A549 (cell line): ENCODE data around the gene TEDC1. TPM values are rescaled to one million over a fixed set of nuclear protein-coding genes. Genes with fewer than 3 reads are reported as not detected.
A peak's percentile ranks its signal among the peaks of the same experiment; 100 is the strongest.

ENCODE experiments used
- ATAC-seq, 2 experiments: fragments of 200-7000 bp in 1 of 2; fragments of >200 bp in 1 of 2; cut with Nextera tagmentation in 1 of 2; cut with Tn5 transposase in 1 of 2; 3 replicates each; pipeline versions ENCODE4 v1.8.0 to v1.9.1; 2018 to 2020; ENCODE audit warnings: mild to moderate bottlenecking in 1 of 2, moderate library complexity in 1 of 2
- CTCF ChIA-PET: fragments of 300-600 bp; sonication (Branson Sonifier 250); formaldehyde crosslinking; extraction: SDS; loops from one replicate; lab custom pipeline; 2021; ENCODE audit warnings: antibody characterized with exemption, inconsistent platforms; lab: Yijun Ruan, JAX
- POLR2A ChIA-PET: fragments of 350-600 bp; formaldehyde crosslinking; extraction: SDS; loops from one replicate; lab custom pipeline; 2021; ENCODE audit warnings: antibody characterized with exemption, inconsistent platforms; lab: Yijun Ruan, JAX
- DNase-seq, 2 experiments: peaks; one replicate each; pipeline versions ENCODE4 v3.0.0 to v3.0.0-alpha.2; 2011 to 2016; ENCODE audit warnings: low read depth in 1 of 2, low spot score in 1 of 2
- FAIRE-seq: peaks from 2 replicates; lab custom pipeline; 2011; peaks lifted over from hg19 to GRCh38; lab: Jason Lieb, UNC
- H3K27ac ChIP-seq, 2 experiments: fragments of >200 bp; sonication (Bioruptor Twin); formaldehyde crosslinking; 3 replicates each; pipeline ENCODE4 v1.5.1; 2016 to 2017
- H3K4me1 ChIP-seq: fragments of >200 bp; sonication (Bioruptor Twin); formaldehyde crosslinking; 3 replicates; pipeline ENCODE4 v1.6.1; 2016
- H3K4me2 ChIP-seq: fragments of >200 bp; sonication (Bioruptor Twin); formaldehyde crosslinking; 3 replicates; pipeline ENCODE4 v1.6.1; 2016
- H3K4me3 ChIP-seq: fragments of >200 bp; sonication (Bioruptor Twin); formaldehyde crosslinking; 3 replicates; pipeline ENCODE4 v1.5.1; 2016
- H3K9me3 ChIP-seq: fragments of >200 bp; sonication (Bioruptor Twin); formaldehyde crosslinking; 3 replicates; pipeline ENCODE4 v1.6.1; 2016
- BCL3 ChIP-seq: fragments of >200 bp; sonication (Bioruptor Twin); formaldehyde crosslinking; IDR thresholded peaks from 3 replicates; pipeline ENCODE4 v1.6.1; 2016
- CBX2 ChIP-seq: fragments of 200-600 bp; sonication (generic); IDR thresholded peaks from 2 replicates; pipeline ENCODE4 v1.6.1; 2016; ENCODE audit warnings: low read depth, mild to moderate bottlenecking, borderline replicate concordance
- CBX8 ChIP-seq: fragments of 200-600 bp; sonication (generic); IDR thresholded peaks from 2 replicates; pipeline ENCODE4 v1.6.1; 2016
- CHD2 ChIP-seq: fragments of 150-350 bp; IDR thresholded peaks from 2 replicates; pipeline ENCODE4 v1.6.1; 2014; ENCODE audit warnings: low read length; ENCODE audit not compliant: partially characterized antibody
- CTCF ChIP-seq: fragments of >200 bp; sonication (Bioruptor Twin); formaldehyde crosslinking; IDR thresholded peaks from 3 replicates; pipeline ENCODE4 v1.5.1; 2016
- EHMT2 ChIP-seq: fragments of 200-600 bp; sonication (generic); IDR thresholded peaks from 2 replicates; pipeline ENCODE4 v1.6.1; 2016; ENCODE audit warnings: antibody characterized with exemption, low read depth, mild to moderate bottlenecking, moderate library complexity
- EP300 ChIP-seq, 2 experiments: fragments of >200 bp; sonication (Bioruptor Twin); formaldehyde crosslinking; IDR thresholded peaks; 2 replicates in 1 of 2; 3 replicates in 1 of 2; pipeline ENCODE4 v1.6.1; 2016 to 2017
- GATA3 ChIP-seq: IDR thresholded peaks from 2 replicates; pipeline ENCODE4 v1.6.1; 2012; ENCODE audit warnings: borderline replicate concordance
- HDAC2 ChIP-seq: fragments of 200-600 bp; sonication (generic); IDR thresholded peaks from 2 replicates; pipeline ENCODE4 v1.6.1; 2016
- HMGXB4 ChIP-seq: fragments of 250-450 bp; sonication (Bioruptor Pico); IDR thresholded peaks from 2 replicates; pipeline ENCODE4 v1.5.0; 2021; ENCODE audit warnings: mild to moderate bottlenecking, moderate library complexity, borderline replicate concordance
- JUN ChIP-seq, 2 experiments: fragments of >200 bp; sonication (Bioruptor Twin); formaldehyde crosslinking; IDR thresholded peaks; 2 replicates in 1 of 2; 3 replicates in 1 of 2; pipeline ENCODE4 v1.6.1; 2016 to 2017
- MYC ChIP-seq: IDR thresholded peaks from 2 replicates; pipeline ENCODE4 v1.6.1; 2012; ENCODE audit warnings: mild to moderate bottlenecking, inconsistent platforms, low read length, improper control_type of control experiment, borderline replicate concordance
- NR3C1 ChIP-seq: fragments of >200 bp; sonication (Bioruptor Twin); formaldehyde crosslinking; IDR thresholded peaks from 3 replicates; pipeline ENCODE4 v1.6.1; 2017
- RNF2 ChIP-seq: fragments of 200-600 bp; sonication (generic); IDR thresholded peaks from 2 replicates; pipeline ENCODE4 v1.6.1; 2016; ENCODE audit warnings: low read depth, mild to moderate bottlenecking, antibody characterized with exemption, moderate library complexity, borderline replicate concordance
- TFCP2L1 ChIP-seq: fragments of 250-450 bp; sonication (Bioruptor Pico); IDR thresholded peaks from 2 replicates; pipeline ENCODE4 v1.5.0; 2021; ENCODE audit warnings: mild to moderate bottlenecking
- USF2 ChIP-seq: fragments of 450-650 bp; IDR thresholded peaks from 2 replicates; pipeline ENCODE4 v1.6.1; 2014; ENCODE audit warnings: antibody characterized with exemption
- WGBS: methylation state at CpG from one replicate; pipeline ENCODE4 v1.1.6; 2017; ENCODE audit errors: missing lambda C conversion rate; 5-methylcytosine and 5-hydroxymethylcytosine counted together
- polyA plus RNA-seq, 4 experiments: library from polyadenylated mRNA; depleted of rRNA in 3 of 4; stranded (reverse); fragments of >200 nt; fragmentation: RNase III in 1 of 4; extraction: RNeasy Plus Mini Kit Qiagen cat#74134 plus additional on column Dnase treatment in 1 of 4; gene quantifications; 2 replicates in 3 of 4; 3 replicates in 1 of 4; pipeline ENCODE4 v1.2.3, GENCODE V29; 2011 to 2017
- TF ChIP-seq, protein P1 (sequence below): fragments of >200 bp; sonication (Bioruptor Twin); formaldehyde crosslinking; IDR thresholded peaks from 2 replicates; pipeline ENCODE4 v1.6.1; 2016
- TF ChIP-seq, protein P2 (sequence below): fragments of 150-350 bp; IDR thresholded peaks from 2 replicates; pipeline ENCODE4 v1.6.1; 2014; ENCODE audit warnings: low read depth, mild to moderate bottlenecking, low read length
- TF ChIP-seq, protein P3 (sequence below): IDR thresholded peaks from 2 replicates; pipeline ENCODE4 v1.6.1; 2012
- TF ChIP-seq, protein P4 (sequence below): fragments of 250-450 bp; sonication (Bioruptor Pico); IDR thresholded peaks from 2 replicates; pipeline ENCODE4 v1.5.0; 2020; ENCODE audit warnings: low read depth, mild to moderate bottlenecking, moderate library complexity
- TF ChIP-seq, protein P5 (sequence below): IDR thresholded peaks from 2 replicates; pipeline ENCODE4 v1.6.1; 2012

The TEDC1 gene
- polyA plus RNA-seq, 2 of the 4 experiments (the other 2 are of a cell fraction) = 12.7 to 39.6 TPM

DNA sequence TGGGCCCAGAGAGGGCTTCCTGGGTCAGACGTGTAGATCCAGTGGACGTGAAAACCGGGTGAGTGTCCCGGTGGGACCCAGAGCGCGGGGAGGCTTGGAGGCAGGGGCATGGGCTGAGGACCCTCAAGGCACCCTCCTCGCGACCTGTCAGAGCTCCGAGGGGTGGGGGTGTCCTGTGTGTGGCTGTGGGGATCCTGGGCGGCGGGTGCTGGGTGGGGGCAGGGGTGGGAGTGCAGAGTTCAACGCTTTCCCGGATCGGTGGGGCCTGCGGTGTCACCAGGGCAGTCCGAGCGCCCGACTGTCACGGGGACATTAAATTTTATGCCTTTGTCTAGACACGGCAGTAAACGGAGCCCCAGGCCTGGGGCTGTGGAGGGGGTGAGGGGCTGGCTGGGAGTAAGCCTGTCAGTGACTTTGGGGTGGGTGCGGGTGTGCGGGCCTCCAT, 36.4 kb downstream of the TEDC1 start:
- FAIRE-seq (no peak), DNase-seq (no peak), ATAC-seq (no peak)
- Histone ChIP-seq H3K4me1 (peaks cover 21% of the 10 kb centered on the region), H3K27ac (peak overlapping the region; percentile 92 to 96; a peak in 4 of 6 replicates), H3K4me2 (peak overlapping the region; percentile 99), H3K9me3 (no peaks in the 10 kb centered on the region), H3K4me3 (peak overlapping the region; percentile 71)
- TF ChIP-seq, protein P1, sequence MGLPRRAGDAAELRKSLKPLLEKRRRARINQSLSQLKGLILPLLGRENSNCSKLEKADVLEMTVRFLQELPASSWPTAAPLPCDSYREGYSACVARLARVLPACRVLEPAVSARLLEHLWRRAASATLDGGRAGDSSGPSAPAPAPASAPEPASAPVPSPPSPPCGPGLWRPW = no peak
- TF ChIP-seq CHD2 (no peak), CTCF (no peak), EP300 (IDR thresholded peaks at IDR 0.05) (no peak), HMGXB4 (CRISPR knock-in tag) (no peak), RNF2 (no peak), JUN (IDR thresholded peaks at IDR 0.05) (no peak), BCL3 (no peak), EHMT2 (no peak)
- TF ChIP-seq, protein P2, sequence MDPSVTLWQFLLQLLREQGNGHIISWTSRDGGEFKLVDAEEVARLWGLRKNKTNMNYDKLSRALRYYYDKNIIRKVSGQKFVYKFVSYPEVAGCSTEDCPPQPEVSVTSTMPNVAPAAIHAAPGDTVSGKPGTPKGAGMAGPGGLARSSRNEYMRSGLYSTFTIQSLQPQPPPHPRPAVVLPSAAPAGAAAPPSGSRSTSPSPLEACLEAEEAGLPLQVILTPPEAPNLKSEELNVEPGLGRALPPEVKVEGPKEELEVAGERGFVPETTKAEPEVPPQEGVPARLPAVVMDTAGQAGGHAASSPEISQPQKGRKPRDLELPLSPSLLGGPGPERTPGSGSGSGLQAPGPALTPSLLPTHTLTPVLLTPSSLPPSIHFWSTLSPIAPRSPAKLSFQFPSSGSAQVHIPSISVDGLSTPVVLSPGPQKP = no peak
- TF ChIP-seq, protein P3, sequence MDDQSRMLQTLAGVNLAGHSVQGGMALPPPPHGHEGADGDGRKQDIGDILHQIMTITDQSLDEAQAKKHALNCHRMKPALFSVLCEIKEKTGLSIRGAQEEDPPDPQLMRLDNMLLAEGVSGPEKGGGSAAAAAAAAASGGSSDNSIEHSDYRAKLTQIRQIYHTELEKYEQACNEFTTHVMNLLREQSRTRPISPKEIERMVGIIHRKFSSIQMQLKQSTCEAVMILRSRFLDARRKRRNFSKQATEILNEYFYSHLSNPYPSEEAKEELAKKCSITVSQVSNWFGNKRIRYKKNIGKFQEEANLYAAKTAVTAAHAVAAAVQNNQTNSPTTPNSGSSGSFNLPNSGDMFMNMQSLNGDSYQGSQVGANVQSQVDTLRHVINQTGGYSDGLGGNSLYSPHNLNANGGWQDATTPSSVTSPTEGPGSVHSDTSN = no peak
- ChIA-PET CTCF (interaction anchor here (2.1 to 3.0 kb wide), 2 partner anchors 12 to 46 kb away, joined by 7 to 25 read pairs; no protein-coding TSS in a partner anchor), POLR2A (no interaction called here)
- 92% methylated on average over 19 of the region's 23 CpGs for WGBS

- H3K4me2 ChIP-seq = peak overlapping the region; percentile 99
- ChIA-PET CTCF (interaction anchor here (0.6 to 3.8 kb wide), 29 partner anchors 9 to 802 kb away, joined by 3 to 27 read pairs (median 4); partner anchors contain the start of gene TEDC1), POLR2A (interaction anchor here (0.8 to 1.0 kb wide), 5 partner anchors 36 to 214 kb away, joined by 3 to 5 read pairs (median 3); partner anchors contain the start of genes CRIP1 and PACS2)
- 31% methylated on average over 25 of the region's 67 CpGs for WGBS
- DNase-seq (peak; percentile 76 to 81), ATAC-seq (peak; percentile 45 to 80), FAIRE-seq (no peak)
- H3K4me3 ChIP-seq = peak overlapping the region; percentile 52
- peak overlapping the region; percentile 92 to 96 for H3K27ac ChIP-seq
- H3K4me1 ChIP-seq = peaks cover 21% of the 10 kb centered on the region
- no peaks in the 10 kb centered on the region for H3K9me3 ChIP-seq
- TF ChIP-seq CBX2 = no peak
- TF ChIP-seq CBX8 = no peak
- no peak for TF ChIP-seq TFCP2L1 (CRISPR knock-in tag)
- TF ChIP-seq, protein P4, sequence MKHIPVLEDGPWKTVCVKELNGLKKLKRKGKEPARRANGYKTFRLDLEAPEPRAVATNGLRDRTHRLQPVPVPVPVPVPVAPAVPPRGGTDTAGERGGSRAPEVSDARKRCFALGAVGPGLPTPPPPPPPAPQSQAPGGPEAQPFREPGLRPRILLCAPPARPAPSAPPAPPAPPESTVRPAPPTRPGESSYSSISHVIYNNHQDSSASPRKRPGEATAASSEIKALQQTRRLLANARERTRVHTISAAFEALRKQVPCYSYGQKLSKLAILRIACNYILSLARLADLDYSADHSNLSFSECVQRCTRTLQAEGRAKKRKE (CRISPR knock-in tag) = no peak
- TF ChIP-seq MYC = peak; percentile 70; the same call in 1 of the 2 replicates
- TF ChIP-seq GATA3 = no peak
- TF ChIP-seq HDAC2 = no peak
- TF ChIP-seq NR3C1 = no peak
- TF ChIP-seq, protein P5, sequence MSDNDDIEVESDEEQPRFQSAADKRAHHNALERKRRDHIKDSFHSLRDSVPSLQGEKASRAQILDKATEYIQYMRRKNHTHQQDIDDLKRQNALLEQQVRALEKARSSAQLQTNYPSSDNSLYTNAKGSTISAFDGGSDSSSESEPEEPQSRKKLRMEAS = peak; percentile 87
- TF ChIP-seq USF2 = no peak
- TF ChIP-seq, protein P1 = no peak
Measured at GRCh38 chr14:105527826-105528585, 37.0 kb downstream of the TEDC1 start.
